HepG2 (cell line): Measurements from ENCODE around the gene NAV2. TPM values are rescaled to one million over a fixed set of nuclear protein-coding genes. Genes with fewer than 3 reads are reported as not detected.
A peak's percentile ranks its signal among the peaks of the same experiment; 100 is the strongest.

Experiments used
- GZF1 ChIP-seq: sonication (generic); formaldehyde crosslinking; IDR thresholded peaks from 2 replicates; pipeline ENCODE4 v1.5.1; 2020; ENCODE audit warnings: mild to moderate bottlenecking, missing genetic modification reagents
- IKZF1 ChIP-seq: fragments of 450-650 bp; IDR thresholded peaks from 2 replicates; pipeline ENCODE4 v1.7.1; 2016
- MED13 ChIP-seq: sonication (generic); formaldehyde crosslinking; IDR thresholded peaks from 2 replicates; pipeline ENCODE4 v1.5.0; 2020; ENCODE audit warnings: missing genetic modification reagents
- NR1H2 ChIP-seq: sonication (generic); formaldehyde crosslinking; IDR thresholded peaks from 2 replicates; pipeline ENCODE4 v1.8.1; 2022; ENCODE audit warnings: low read depth, missing genetic modification reagents, borderline replicate concordance
- NR2F2 ChIP-seq: IDR thresholded peaks from 2 replicates; pipeline ENCODE4 v1.6.1; 2012; ENCODE audit warnings: low read depth, inconsistent platforms, borderline replicate concordance
- NR2F6 ChIP-seq, 2 experiments: IDR thresholded peaks; 2 replicates each; pipeline ENCODE4 v1.6.1; 2016; ENCODE audit warnings: antibody characterized with exemption in 1 of 2, mild to moderate bottlenecking in 1 of 2
- SIN3A ChIP-seq: IDR thresholded peaks from 2 replicates; pipeline ENCODE4 v1.6.1; 2011; ENCODE audit warnings: low read depth, mild to moderate bottlenecking, control low read depth, low read length, borderline replicate concordance
- TAF15 ChIP-seq: fragments of 200-400 bp; formaldehyde crosslinking; IDR thresholded peaks from one replicate; pipeline ENCODE4 v1.6.1; 2018; ENCODE audit warnings: mild to moderate bottlenecking, low read depth, low read length; ENCODE audit not compliant: poor library complexity, severe bottlenecking
- TBX3 ChIP-seq: fragments of 450-650 bp; IDR thresholded peaks from 2 replicates; pipeline ENCODE4 v1.6.1; 2017; ENCODE audit warnings: antibody characterized with exemption, mild to moderate bottlenecking, inconsistent platforms, borderline replicate concordance
- TIGD3 ChIP-seq: sonication (generic); formaldehyde crosslinking; IDR thresholded peaks from 2 replicates; pipeline ENCODE4 v1.5.1; 2020; ENCODE audit warnings: mild to moderate bottlenecking, missing genetic modification reagents, borderline replicate concordance
- ZBTB14 ChIP-seq: sonication (generic); formaldehyde crosslinking; IDR thresholded peaks from 2 replicates; pipeline ENCODE4 v1.4.0; 2020; ENCODE audit warnings: missing genetic modification reagents
- ZMYM3 ChIP-seq: sonication (generic); formaldehyde crosslinking; IDR thresholded peaks from 2 replicates; pipeline ENCODE4 v1.5.1; 2020; ENCODE audit warnings: mild to moderate bottlenecking, missing genetic modification reagents
- ZNF331 ChIP-seq: sonication (generic); formaldehyde crosslinking; IDR thresholded peaks from 2 replicates; pipeline ENCODE4 v1.4.0; 2020; ENCODE audit warnings: missing genetic modification reagents
- ZNF430 ChIP-seq: sonication (generic); formaldehyde crosslinking; IDR thresholded peaks from 2 replicates; pipeline ENCODE4 v1.9.0; 2021; ENCODE audit warnings: mild to moderate bottlenecking, missing genetic modification reagents
- polyA plus RNA-seq, 8 experiments: library from polyadenylated mRNA; depleted of rRNA in 3 of 8; stranded (reverse) in 7 of 8; unstranded in 1 of 8; fragments of >200 nt; fragmentation: Illumina TruSeq in 4 of 8; extraction: Trizol in 4 of 8; gene quantifications; 2 replicates each; pipeline versions ENCODE4 v1.2.1 to v1.2.3, GENCODE V29; 2011 to 2016; ENCODE audit warnings: low read depth in 4 of 8, missing spikeins in 1 of 8, mixed read lengths in 1 of 8; ENCODE audit not compliant: insufficient read depth in 1 of 8
- total RNA-seq, 5 experiments: library from RNA; depleted of rRNA; stranded (reverse); fragments of >200 nt; fragmentation: Illumina TruSeq; extraction: Trizol; gene quantifications; 2 replicates each; pipeline ENCODE4 v1.2.3, GENCODE V29; 2016; ENCODE audit warnings: low read depth in 1 of 5

NAV2 gene
- total and polyA plus RNA-seq, 2 of the 13 experiments (the other 11 are each of a cell fraction or from before 2014, with no cell fraction given): 9.3 to 34.6 TPM

- TF ChIP-seq SIN3A: no peak
- no peak for TF ChIP-seq IKZF1
- 0 out of 2 replicates have a peak, but pooled peaks have one; percentile 63 for TF ChIP-seq ZMYM3 (CRISPR knock-in tag)
- no peak for TF ChIP-seq MED13
- no peak for TF ChIP-seq NR1H2 (CRISPR knock-in tag)
- peak; percentile 33; the same call in 1 of the 2 replicates for TF ChIP-seq NR2F2
- peak; percentile 91; the same call in 1 of the 2 replicates for TF ChIP-seq ZNF331
- peak; percentile 90 for TF ChIP-seq GZF1 (CRISPR knock-in tag)
- TF ChIP-seq NR2F6 (IDR thresholded peaks at IDR 0.05): peak; percentile 77
- peak; percentile 78 for TF ChIP-seq NR2F6 (CRISPR knock-in tag; IDR thresholded peaks at IDR 0.05)
- no peak for TF ChIP-seq TIGD3
- 0 out of 2 replicates have a peak, but pooled peaks have one; percentile 42 for TF ChIP-seq ZNF430 (CRISPR knock-in tag)
- no peak for TF ChIP-seq TAF15
- peak; percentile 52; the same call in 1 of the 2 replicates for TF ChIP-seq TBX3
- TF ChIP-seq ZBTB14 (CRISPR knock-in tag): no peak
Observed at GRCh38 chr11:20002312-20003216, 289.9 kb downstream of the NAV2 start (continued).
